HG03457 (cell line): Measurements from ENCODE around the gene MAP3K14.

Experiments
- ATAC-seq: cut with Tn5 transposase; IDR thresholded peaks from one replicate; pipeline ENCODE4 v1.9.1; 2021; ENCODE audit warnings: moderate number of reproducible peaks; ENCODE audit not compliant: unreplicated experiment

Gene MAP3K14

DNA sequence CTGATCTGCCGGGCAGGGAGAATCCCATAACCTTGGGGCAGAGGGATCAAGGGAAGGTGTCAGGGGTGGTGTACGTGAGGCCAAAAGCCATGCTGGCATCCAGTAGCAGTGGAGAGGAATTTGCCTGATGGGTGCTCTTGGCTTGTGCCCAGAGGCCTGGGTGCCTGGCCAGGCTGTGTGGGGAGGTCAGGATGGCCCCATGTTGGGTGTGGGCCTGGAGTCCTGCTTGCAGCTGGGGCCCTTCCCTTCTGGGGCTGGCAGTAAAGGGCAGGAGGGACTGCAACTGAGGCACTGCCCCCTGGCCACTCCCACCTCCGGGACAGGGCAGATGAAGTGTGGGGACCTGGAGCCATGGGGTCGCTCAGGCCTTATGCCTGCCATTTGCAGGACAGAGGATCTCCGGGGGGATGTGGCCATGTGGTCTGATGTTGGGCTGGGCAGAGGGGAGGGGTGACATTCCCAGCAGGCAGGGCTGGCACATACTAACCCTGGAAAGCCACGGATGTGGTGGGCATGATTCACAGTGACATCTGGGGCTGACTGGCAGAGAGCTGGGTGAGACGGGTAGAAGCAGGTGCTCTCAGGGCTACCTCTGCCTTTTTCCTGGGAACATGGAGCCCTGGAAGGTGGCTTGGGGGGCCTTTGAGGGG is 91.6 kb downstream of the MAP3K14 start:
- no peak for ATAC-seq

DNA sequence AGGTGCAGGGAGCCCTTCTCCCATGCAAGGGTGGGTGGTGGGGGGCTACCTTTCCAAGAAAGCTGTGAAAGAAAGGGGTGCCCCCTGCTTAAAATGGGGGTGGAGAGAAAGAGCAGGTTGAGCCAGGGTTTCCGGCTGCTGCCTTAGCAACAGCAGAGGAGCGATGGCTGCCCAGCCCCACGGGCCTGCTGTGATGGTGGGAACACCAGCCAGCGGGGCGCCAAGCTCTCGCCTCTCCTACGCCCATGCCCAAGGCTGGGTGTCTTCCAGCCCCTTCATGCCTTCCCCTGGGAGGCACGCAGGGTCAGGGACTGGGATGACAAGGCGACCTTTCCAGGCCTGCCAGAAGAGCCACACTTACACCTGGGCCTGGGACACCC is 92.2 kb downstream of the MAP3K14 start:
- no peak for ATAC-seq

DNA sequence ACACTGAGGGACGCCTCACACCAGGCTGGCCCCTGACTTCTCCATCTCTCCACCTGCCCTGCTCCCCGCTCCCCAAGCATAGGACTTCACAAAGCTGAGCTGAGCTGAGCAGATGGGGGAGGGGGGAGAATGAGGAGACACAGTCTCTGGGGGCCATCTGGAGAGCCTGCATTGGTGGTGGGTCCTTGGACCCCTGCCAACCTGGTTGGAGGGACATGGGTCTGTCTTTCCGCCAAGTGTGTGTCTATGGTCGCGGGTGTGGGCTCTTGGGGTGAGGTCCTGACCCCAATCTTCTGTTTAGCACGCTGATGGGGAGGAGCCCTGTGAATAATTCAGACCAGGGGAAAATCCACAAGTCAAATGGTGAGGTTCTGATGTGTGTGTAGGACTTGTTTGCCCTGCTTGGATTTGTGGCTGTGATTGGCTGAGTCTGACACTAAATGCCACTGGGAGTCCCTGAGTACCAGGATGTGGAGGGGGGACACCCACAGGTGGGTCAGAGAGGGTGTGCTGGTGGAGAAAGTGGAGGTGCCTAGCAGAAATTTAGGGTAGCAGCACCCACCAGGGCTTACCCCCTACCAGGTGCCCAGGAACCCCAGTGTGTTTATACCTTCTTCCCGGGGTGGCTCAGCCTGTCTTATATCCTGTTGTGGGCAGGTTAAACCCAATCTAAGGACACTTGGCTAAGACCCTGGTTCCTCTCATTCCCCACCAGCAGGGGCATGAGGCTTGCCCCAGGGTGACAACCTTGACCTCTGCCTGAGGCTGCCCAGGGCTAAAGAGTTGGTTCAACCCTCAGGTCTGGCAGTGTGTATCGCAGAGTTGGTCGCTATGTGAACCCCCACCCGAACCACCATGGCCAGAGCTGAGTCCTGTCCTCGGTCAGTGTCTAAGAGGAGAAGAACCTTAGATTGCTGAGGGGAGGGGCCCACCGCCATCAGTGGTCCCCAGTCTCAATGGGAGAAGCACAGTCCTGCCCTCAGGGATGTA is 93.0 kb downstream of the MAP3K14 start:
- ATAC-seq = no peak

GRCh38 chr17:45222996-45223538 is 93.8 kb downstream of the MAP3K14 start:
- ATAC-seq = no peak

GRCh38 chr17:45222289-45222995 is 94.4 kb downstream of the MAP3K14 start:
- ATAC-seq = no peak

GRCh38 chr17:45222014-45222288 is 94.9 kb downstream of the MAP3K14 start:
- ATAC-seq = no peak

DNA sequence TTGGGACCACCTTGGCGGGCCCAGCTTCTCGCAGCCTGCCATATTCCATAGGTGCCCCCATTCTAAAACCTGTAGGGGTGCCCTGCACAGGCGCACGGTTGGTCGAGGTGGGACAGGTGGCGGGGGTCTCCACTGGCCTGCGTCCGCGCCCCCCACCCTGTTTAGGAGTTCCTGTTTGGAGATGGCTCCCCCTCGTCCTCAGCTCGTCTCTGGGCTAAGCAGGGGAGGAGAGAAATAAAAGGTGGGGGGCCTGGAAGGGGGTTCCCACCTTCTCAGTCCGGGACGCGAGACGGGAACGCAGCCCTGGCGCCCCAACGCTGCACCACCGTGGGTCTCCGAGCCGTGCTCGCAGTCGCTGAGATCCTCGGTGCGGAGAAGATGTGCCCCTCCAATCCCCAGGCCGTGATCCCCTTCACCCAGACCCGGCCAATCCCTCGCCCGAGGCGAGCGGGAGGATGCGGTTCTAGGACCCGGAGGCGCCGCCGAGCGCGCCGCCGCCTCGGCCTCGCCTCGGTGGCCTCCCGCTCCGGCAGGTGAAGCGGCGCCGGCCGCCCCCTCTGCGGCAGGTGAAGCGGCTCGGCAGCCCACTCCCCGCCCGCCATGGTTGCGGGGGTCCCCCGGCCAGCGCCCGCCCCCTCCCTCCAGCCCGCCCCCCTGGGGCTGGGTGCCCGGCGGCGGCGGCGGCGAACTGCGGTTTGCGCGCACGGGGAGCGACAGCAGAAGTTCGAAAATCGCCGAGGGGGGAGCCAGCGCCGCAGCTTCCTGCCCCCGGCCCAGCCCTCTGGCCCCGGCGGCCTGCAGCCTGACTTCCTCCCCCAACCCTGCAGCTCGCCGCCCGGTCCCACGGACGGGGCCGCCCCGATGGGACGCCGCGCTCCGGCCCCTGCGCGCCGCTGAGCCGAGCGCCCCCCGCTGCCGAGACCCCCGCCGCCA is 95.5 kb downstream of the MAP3K14 start, which contains the start of gene FMNL1:
Gene FMNL1 (plus strand): TSS at position 805 of the 933 bp plus-strand sequence. CDS start 240 bp downstream, outside the sequence.
- no peak for ATAC-seq

GRCh38 chr17:45220079-45220478 is 96.7 kb downstream of the MAP3K14 start:
- ATAC-seq = no peak

DNA sequence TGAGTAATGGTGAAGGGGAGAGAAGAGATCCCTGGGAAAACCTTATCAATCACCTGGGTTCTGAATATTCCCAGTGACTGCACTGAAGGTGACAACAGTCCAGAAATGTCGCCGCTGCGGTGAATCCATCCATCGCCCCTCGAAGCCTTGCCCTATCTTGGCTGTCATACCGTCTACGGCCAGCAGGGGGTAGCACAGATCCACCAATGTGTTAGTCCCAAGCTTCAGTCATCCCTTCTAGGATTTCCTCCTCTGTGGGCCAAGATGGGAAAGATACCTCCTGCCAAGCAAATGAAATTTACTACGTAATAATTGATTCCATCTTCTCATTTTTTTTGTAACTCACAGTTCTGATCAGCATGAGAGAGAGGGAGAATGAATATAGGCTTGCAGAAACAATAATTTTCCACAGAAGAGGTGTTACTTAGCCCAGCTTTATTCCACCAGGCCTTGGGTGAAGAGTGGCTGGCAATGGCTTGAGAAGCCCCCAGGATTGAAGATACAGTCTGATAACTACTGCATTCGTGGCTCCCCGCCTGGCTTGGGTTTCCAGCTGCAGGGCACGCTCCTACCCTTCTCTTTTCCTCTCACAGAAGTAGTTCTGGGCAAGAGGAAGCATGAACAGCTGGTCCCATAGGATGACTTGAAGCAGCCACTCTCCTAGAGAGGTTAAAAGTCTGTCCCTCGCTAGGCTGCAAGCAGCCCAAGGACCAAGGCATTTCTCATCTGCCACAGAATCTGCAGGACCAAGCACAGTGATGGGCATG is 97.7 kb downstream of the MAP3K14 start:
- no peak for ATAC-seq
